Mesothelial cell of epicardium (in vitro differentiated cells): ENCODE data around the gene SEMA4D. TPM values are rescaled to one million over a fixed set of nuclear protein-coding genes. Genes with fewer than 3 reads are reported as not detected.

Experiments used
- DNase-seq, 2 experiments: peaks; one replicate each; pipeline ENCODE4 v3.0.0; 2021; ENCODE audit warnings: low spot score in 2 of 2; ENCODE audit not compliant: unreplicated experiment in 2 of 2
- H3K27ac Mint-ChIP-seq: 2 replicates; pipeline ENCODE4 v1.8.0; 2021; ENCODE audit warnings: mixed read lengths
- H3K27me3 Mint-ChIP-seq: 2 replicates; pipeline ENCODE4 v1.8.0; 2021; ENCODE audit warnings: low read depth, mixed read lengths
- H3K36me3 Mint-ChIP-seq: 2 replicates; pipeline ENCODE4 v1.8.0; 2021; ENCODE audit warnings: mixed read lengths
- H3K4me1 Mint-ChIP-seq: 2 replicates; pipeline ENCODE4 v1.8.0; 2021; ENCODE audit warnings: mixed read lengths
- H3K4me3 Mint-ChIP-seq: 2 replicates; pipeline ENCODE4 v1.8.0; 2021; ENCODE audit warnings: mild to moderate bottlenecking, moderate library complexity, mixed read lengths
- H3K9me3 Mint-ChIP-seq: 2 replicates; pipeline ENCODE4 v1.8.0; 2021; ENCODE audit warnings: mixed read lengths
- total RNA-seq: library from RNA; stranded (reverse); gene quantifications from 3 replicates; pipeline ENCODE4 v1.2.1, GENCODE V29; 2021
- TF ChIP-seq, protein P1 (sequence below): fragments of 200-600 bp; sonication (generic); IDR thresholded peaks from one replicate; pipeline ENCODE4 v1.5.0; 2021; ENCODE audit warnings: antibody characterized with exemption; ENCODE audit not compliant: unreplicated experiment

SEMA4D gene
- total RNA-seq, 1 donor from 2014 or later = 44.7 TPM

DNA sequence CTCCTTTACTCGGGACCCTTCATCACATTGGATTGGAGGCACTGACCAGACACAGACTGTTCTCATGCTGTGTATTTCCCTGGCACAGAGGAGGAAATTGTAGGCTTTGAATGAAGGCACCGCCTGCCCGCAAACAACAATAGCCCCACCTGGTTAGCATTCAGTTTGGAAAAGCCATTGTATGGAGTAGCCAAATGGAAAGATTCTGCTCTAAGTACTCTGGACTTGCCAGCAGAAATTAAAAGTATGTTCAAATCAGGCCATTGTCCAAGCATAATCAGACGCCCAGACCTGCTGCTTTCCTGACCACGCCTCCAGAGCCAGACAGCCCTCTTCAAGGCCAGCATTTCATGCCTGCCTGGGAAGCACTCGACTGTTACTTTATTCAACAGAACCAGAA is 8.0 kb upstream of the SEMA4D start:
- no peak overlapping the region for H3K4me3 Mint-ChIP-seq
- TF ChIP-seq, protein P1, sequence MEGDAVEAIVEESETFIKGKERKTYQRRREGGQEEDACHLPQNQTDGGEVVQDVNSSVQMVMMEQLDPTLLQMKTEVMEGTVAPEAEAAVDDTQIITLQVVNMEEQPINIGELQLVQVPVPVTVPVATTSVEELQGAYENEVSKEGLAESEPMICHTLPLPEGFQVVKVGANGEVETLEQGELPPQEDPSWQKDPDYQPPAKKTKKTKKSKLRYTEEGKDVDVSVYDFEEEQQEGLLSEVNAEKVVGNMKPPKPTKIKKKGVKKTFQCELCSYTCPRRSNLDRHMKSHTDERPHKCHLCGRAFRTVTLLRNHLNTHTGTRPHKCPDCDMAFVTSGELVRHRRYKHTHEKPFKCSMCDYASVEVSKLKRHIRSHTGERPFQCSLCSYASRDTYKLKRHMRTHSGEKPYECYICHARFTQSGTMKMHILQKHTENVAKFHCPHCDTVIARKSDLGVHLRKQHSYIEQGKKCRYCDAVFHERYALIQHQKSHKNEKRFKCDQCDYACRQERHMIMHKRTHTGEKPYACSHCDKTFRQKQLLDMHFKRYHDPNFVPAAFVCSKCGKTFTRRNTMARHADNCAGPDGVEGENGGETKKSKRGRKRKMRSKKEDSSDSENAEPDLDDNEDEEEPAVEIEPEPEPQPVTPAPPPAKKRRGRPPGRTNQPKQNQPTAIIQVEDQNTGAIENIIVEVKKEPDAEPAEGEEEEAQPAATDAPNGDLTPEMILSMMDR = no peak
- H3K36me3 Mint-ChIP-seq = no peaks in the 10 kb centered on the region
- no peaks in the 10 kb centered on the region for H3K4me1 Mint-ChIP-seq
- H3K27ac Mint-ChIP-seq = no peak overlapping the region
- no peak for DNase-seq
- H3K27me3 Mint-ChIP-seq = peaks cover 6% of the 10 kb centered on the region
- no peaks in the 10 kb centered on the region for H3K9me3 Mint-ChIP-seq

DNA sequence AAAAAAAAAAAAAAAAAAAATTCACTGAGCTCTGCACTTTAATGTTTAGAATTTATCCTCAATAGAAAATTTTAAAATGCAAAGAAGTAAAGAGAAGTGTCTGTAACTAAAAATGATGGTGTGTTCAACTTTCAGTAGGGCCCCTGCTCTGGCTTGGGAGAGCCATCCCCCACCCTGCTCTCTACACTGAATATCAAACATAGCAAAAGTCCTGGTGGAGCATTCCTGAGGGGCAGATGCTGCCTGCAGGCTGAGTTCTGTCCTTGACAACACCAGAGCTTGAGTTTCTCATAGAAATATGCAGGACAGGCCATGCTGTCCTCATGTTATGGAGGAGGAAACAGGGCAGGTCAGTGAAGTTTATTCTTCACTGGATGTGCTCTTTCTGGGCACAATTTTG is 7.1 kb upstream of the SEMA4D start:
- Mint-ChIP-seq H3K36me3 (no peaks in the 10 kb centered on the region), H3K27ac (no peak overlapping the region), H3K4me3 (no peak overlapping the region), H3K27me3 (no peaks in the 10 kb centered on the region), H3K4me1 (no peaks in the 10 kb centered on the region), H3K9me3 (no peaks in the 10 kb centered on the region)
- TF ChIP-seq, protein P1 = no peak
- DNase-seq = no peak

DNA sequence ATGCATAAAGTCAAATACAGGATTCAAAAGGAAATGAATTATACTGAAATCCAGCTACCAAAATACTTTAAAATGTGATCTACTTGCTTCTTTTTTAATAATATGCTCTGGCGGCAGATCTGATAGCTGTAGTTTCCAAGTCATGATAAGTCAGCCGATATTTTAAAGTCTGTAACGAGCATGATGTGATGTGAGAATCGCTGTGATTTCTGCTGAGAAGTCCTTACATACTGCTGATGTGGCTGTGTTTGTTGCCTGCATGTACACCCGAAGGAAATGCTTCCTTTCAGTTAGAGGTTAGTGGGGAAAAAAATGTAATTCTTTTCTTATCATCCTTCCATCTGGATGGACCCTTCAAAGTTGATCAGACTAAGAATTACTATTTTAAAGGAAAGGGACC is 4.8 kb upstream of the SEMA4D start:
- DNase-seq = no peak
- no peaks in the 10 kb centered on the region for H3K9me3 Mint-ChIP-seq
- no peak overlapping the region for H3K4me3 Mint-ChIP-seq
- peaks cover 17% of the 10 kb centered on the region for H3K4me1 Mint-ChIP-seq
- no peaks in the 10 kb centered on the region for H3K27me3 Mint-ChIP-seq
- TF ChIP-seq, protein P1 = no peak
- H3K36me3 Mint-ChIP-seq = no peaks in the 10 kb centered on the region
- no peak overlapping the region for H3K27ac Mint-ChIP-seq

DNA sequence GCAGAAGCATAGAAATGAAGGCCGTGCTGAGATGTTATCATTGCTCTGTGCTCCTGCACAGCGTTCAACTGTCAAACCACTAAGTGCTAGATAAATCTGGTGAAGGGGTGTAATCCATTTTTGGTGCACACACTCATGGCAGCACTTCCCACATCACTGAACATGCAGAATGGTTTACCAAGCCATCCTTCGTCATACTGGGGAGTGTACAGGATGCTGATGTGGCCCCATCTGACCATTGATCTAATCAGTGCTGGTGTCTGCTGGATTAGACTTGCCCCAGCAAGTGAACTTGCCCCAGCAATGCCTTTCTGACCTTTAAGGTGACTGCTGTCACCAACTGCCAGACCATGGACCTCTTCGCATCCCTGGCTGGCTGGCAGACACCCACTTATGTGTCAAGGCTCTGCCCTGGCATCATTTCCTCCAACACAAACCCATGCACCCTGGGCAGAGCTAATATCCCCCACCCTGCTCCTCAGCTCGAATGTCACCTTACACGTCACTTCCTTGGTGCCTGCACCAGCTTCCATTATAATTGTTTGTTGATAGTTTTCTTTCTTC is 4.2 kb upstream of the SEMA4D start:
- Mint-ChIP-seq H3K36me3 (no peaks in the 10 kb centered on the region), H3K4me3 (no peak overlapping the region), H3K27me3 (no peaks in the 10 kb centered on the region), H3K9me3 (no peaks in the 10 kb centered on the region), H3K4me1 (peaks cover 17% of the 10 kb centered on the region), H3K27ac (no peak overlapping the region)
- DNase-seq = no peak
- TF ChIP-seq, protein P1 = no peak

DNA sequence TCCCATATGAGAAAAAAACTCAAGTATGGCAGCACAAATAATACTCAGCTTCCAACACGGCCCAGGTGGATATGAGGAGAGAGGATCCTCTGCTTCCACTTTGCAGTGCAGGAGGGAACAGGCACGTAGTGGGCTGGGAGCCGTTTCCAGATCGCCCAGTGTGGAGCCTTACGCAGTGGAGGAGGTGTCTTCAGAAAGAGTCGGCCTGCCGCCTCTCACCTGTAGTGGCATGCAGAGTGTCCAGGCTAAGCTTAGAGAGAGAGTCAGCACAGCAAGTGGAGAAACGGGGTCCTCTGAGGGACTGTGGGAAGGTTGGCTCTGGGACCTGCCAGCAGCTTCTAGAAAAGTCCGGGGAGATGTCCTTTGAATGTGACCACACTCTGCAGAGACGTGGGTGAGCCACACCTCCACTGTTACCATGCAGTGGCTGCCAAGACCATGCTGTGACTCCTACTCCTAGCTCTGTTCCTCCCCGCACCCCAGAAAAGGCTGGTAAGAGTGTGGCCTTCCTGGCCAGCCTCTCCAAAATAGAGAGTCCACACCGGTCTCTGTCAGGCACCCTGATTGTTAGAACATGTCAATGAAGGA is 3.5 kb upstream of the SEMA4D start:
- TF ChIP-seq, protein P1 = no peak
- H3K4me1 Mint-ChIP-seq = peaks cover 24% of the 10 kb centered on the region
- H3K36me3 Mint-ChIP-seq = no peaks in the 10 kb centered on the region
- no peaks in the 10 kb centered on the region for H3K9me3 Mint-ChIP-seq
- no peak overlapping the region for H3K4me3 Mint-ChIP-seq
- no peak overlapping the region for H3K27ac Mint-ChIP-seq
- peaks cover 3% of the 10 kb centered on the region for H3K27me3 Mint-ChIP-seq
- DNase-seq = no peak
